ENCODE measurements around the gene CPT1B.

DNA sequence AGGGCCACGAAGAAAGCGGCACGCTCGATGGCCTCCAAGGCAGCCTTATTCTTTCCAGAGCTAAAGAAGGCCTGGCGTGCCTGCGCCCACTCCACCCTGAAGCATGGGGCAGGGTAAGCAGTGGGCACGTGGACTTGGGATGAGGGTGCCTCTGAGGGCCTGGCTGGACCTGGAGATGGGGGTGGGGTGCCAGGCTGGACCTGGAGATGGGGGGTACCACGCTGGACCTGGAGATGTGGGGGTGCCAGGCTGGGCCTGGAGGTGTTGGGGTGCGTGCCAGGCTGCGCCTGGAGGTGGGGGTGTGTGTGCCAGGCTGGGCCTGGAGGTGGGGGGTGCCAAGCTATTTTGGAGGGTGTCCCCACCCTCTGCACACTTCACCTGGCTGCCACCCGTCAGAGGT, 5.3 kb downstream of the CPT1B start:
- TF ChIP-seq CTCF (IDR thresholded peaks at IDR 0.05) (no peak), POLR2AphosphoS5 (IDR thresholded peaks at IDR 0.05) (no peak), POLR2A (IDR thresholded peaks at IDR 0.05; ENCODE audit: low read depth) (no peak), EP300 (IDR thresholded peaks at IDR 0.05) (no peak)

All from esophagus muscularis mucosa (tissue), 4 donors.